Thoracic aorta (tissue), 2 donors: ENCODE results near the gene TNFRSF18. TPM values are rescaled to one million over a fixed set of nuclear protein-coding genes. Genes with fewer than 3 reads are reported as not detected.
A peak's percentile ranks its signal among the peaks of the same experiment; 100 is the strongest.

Experiments
- ATAC-seq: fragments of 150-250 bp; one replicate; pipeline ENCODE4 v1.8.0; 2017; ENCODE audit warnings: low read depth; ENCODE audit not compliant: insufficient number of reproducible peaks, low FRiP score
- DNase-seq: peaks from one replicate; pipeline ENCODE4 v3.0.0-alpha.2; 2020; ENCODE audit warnings: low spot score
- H3K27ac ChIP-seq, 2 donors: fragments of 200-600 bp; sonication (generic); 1 replicate in 1 of 2; 2 replicates in 1 of 2; pipeline ENCODE4 v1.5.1; 2016; ENCODE audit warnings: mild to moderate bottlenecking in 2 of 2, moderate library complexity in 2 of 2
- H3K27me3 ChIP-seq: fragments of 200-600 bp; sonication (generic); replicated peaks from 2 replicates; pipeline ENCODE4 v1.6.0; 2016; ENCODE audit warnings: mild to moderate bottlenecking; ENCODE audit not compliant: insufficient read depth
- H3K36me3 ChIP-seq: fragments of 200-600 bp; sonication (generic); one replicate; pipeline ENCODE4 v1.5.1; 2016
- H3K4me1 ChIP-seq, 2 donors: fragments of 200-600 bp; sonication (generic); 1 replicate in 1 of 2; 2 replicates in 1 of 2; pipeline versions ENCODE4 v1.5.1 to v1.6.0; 2016; ENCODE audit warnings: low read depth in 2 of 2, mild to moderate bottlenecking in 1 of 2; ENCODE audit not compliant: control insufficient read depth in 1 of 2
- H3K4me3 ChIP-seq: fragments of 200-600 bp; sonication (generic); 2 replicates; pipeline ENCODE4 v1.5.1; 2016; ENCODE audit warnings: mild to moderate bottlenecking
- H3K9me3 ChIP-seq: fragments of 200-600 bp; sonication (generic); 2 replicates; pipeline ENCODE4 v1.5.1; 2016
- CTCF ChIP-seq: fragments of 200-600 bp; sonication (generic); IDR thresholded peaks from one replicate; pipeline ENCODE4 v1.5.1; 2019; ENCODE audit warnings: antibody characterized with exemption
- total RNA-seq, 2 donors: library from RNA; depleted of rRNA; stranded (reverse); fragments of >200 nt; gene quantifications; one replicate each; pipeline versions ENCODE4 v1.1.0 to v1.2.3, GENCODE V29; 2016

Gene TNFRSF18
- total RNA-seq, 2 donors from 2014 or later: 1.3 TPM; not detected in 1

DNA sequence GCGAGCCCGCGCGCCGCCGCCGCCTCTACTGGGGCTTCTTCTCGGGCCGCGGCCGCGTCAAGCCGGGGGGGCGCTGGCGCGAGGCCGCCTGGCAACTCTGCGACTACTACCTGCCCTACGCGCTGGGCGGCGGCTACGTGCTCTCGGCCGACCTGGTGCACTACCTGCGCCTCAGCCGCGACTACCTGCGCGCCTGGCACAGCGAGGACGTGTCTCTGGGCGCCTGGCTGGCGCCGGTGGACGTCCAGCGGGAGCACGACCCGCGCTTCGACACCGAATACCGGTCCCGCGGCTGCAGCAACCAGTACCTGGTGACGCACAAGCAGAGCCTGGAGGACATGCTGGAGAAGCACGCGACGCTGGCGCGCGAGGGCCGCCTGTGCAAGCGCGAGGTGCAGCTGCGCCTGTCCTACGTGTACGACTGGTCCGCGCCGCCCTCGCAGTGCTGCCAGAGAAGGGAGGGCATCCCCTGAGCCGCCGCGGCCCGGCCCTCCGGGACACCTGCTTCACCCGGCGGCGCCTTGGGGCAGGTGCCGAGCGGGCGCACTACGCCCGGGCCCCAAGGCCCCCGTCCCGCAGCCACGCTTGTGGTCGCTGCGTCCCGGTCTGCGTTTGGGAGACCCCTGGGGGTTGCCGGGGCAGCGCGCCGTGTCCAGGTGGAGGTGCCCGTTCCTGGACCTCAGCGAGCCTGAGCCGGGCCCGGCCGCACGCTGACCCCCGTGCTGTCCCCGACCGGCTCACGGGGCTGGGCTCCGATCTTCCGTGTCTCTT is 26.6 kb upstream of the TNFRSF18 start:
- no peaks in the 10 kb centered on the region for H3K9me3 ChIP-seq
- H3K27me3 ChIP-seq: no peaks in the 10 kb centered on the region
- peaks cover 12% of the 10 kb centered on the region for H3K36me3 ChIP-seq
- ATAC-seq: no peak
- no peak for DNase-seq
- H3K4me1 ChIP-seq: peaks cover 20 to 33% of the 10 kb centered on the region in 2 donors
- no peak overlapping the region for H3K27ac ChIP-seq
- peak overlapping the region; percentile 63 for H3K4me3 ChIP-seq
- no peak for TF ChIP-seq CTCF

DNA sequence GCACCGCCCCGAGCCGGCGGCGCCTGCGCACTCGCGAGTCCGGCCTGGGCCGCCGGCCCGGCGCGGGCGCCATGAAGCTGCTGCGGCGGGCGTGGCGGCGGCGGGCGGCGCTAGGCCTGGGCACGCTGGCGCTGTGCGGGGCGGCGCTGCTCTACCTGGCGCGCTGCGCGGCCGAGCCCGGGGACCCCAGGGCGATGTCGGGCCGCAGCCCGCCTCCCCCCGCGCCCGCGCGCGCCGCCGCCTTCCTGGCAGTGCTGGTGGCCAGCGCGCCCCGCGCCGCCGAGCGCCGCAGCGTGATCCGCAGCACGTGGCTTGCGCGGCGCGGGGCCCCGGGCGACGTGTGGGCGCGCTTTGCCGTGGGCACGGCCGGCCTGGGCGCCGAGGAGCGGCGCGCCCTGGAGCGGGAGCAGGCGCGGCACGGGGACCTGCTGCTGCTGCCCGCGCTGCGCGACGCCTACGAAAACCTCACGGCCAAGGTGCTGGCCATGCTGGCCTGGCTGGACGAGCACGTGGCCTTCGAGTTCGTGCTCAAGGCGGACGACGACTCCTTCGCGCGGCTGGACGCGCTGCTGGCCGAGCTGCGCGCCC is 25.9 kb upstream of the TNFRSF18 start, which contains the start of gene B3GALT6:
TSS of gene B3GALT6 (plus strand) at position 30 of the 588 bp plus-strand sequence. CDS start at position 72, 42 bp downstream.
- H3K4me3 ChIP-seq: peak within 1 kb of the TSS; percentile 99
- peak within 1 kb of the TSS; percentile 88 to 91 for H3K27ac ChIP-seq
- ATAC-seq (no peak), DNase-seq (no peak)
- peaks cover 17% of the 10 kb centered on the region for H3K36me3 ChIP-seq
- H3K4me1 ChIP-seq: peaks cover 20 to 33% of the 10 kb centered on the region in 2 donors
- TF ChIP-seq CTCF: no peak
- no peaks in the 10 kb centered on the region for H3K9me3 ChIP-seq
- H3K27me3 ChIP-seq: no peaks in the 10 kb centered on the region

GRCh38 chr1:1231400-1232207 is 25.2 kb upstream of the TNFRSF18 start, which contains the start of gene SDF4:
Gene SDF4 (minus strand): TSS chr1:1232001. CDS start chr1:1228772, 3,229 bp downstream.
- no peaks in the 10 kb centered on the region for H3K9me3 ChIP-seq
- H3K4me1 ChIP-seq: peaks cover 20 to 33% of the 10 kb centered on the region in 2 donors
- peak; percentile 9 for TF ChIP-seq CTCF
- DNase-seq: peak; percentile 84
- ATAC-seq: peak; percentile 85
- no peaks in the 10 kb centered on the region for H3K27me3 ChIP-seq
- H3K4me3 ChIP-seq: peak within 1 kb of the TSS; percentile 99
- H3K36me3 ChIP-seq: peaks cover 23% of the 10 kb centered on the region
- H3K27ac ChIP-seq: peak within 1 kb of the TSS; percentile 88 to 91

GRCh38 chr1:1230656-1231399 is 24.4 kb upstream of the TNFRSF18 start:
- ATAC-seq: no peak
- no peak for DNase-seq
- no peaks in the 10 kb centered on the region for H3K27me3 ChIP-seq
- no peaks in the 10 kb centered on the region for H3K9me3 ChIP-seq
- H3K27ac ChIP-seq: peak overlapping the region; percentile 88 to 91
- H3K4me3 ChIP-seq: peak overlapping the region; percentile 99
- peaks cover 24% of the 10 kb centered on the region for H3K36me3 ChIP-seq
- TF ChIP-seq CTCF: no peak
- peaks cover 20 to 33% of the 10 kb centered on the region in 2 donors for H3K4me1 ChIP-seq
